HUES64 (cell line): ENCODE results near the gene UBE2H.
"Not testable (repeated sequence)": the region's sequence is repeated elsewhere in the genome, so short reads cannot be mapped to it uniquely, and the experiment has no call there.

Source experiments
- H3K27ac ChIP-seq: 2 replicates; pipeline ENCODE4 v1.7.0; 2013; ENCODE audit warnings: low read depth, low read length, inconsistent platforms
- H3K27me3 ChIP-seq: 2 replicates; pipeline ENCODE4 v1.6.1; 2013; ENCODE audit warnings: mild to moderate bottlenecking, low read length; ENCODE audit not compliant: insufficient read depth
- H3K36me3 ChIP-seq: 2 replicates; pipeline ENCODE4 v1.6.1; 2013; ENCODE audit warnings: mild to moderate bottlenecking, low read length; ENCODE audit not compliant: insufficient read depth
- H3K4me1 ChIP-seq: 2 replicates; pipeline ENCODE4 v1.6.1; 2013; ENCODE audit warnings: mild to moderate bottlenecking, low read length, moderate library complexity; ENCODE audit not compliant: insufficient read depth
- H3K4me3 ChIP-seq: 2 replicates; pipeline ENCODE4 v1.5.1; 2013; ENCODE audit warnings: mild to moderate bottlenecking, low read length, moderate library complexity
- H3K9ac ChIP-seq: 2 replicates; pipeline ENCODE4 v1.6.1; 2013; ENCODE audit warnings: mild to moderate bottlenecking, low read depth, low read length
- H3K9me3 ChIP-seq: 2 replicates; pipeline ENCODE4 v1.6.1; 2013; ENCODE audit warnings: low read depth, low read length; ENCODE audit not compliant: insufficient read depth
- WGBS: fragments of 150-250, 120-280 bp; methylation state at CpG from one replicate; pipeline ENCODE4 v1.1.7; 2013; ENCODE audit warnings: missing lambda C conversion rate; 5-methylcytosine and 5-hydroxymethylcytosine counted together

The UBE2H gene

DNA sequence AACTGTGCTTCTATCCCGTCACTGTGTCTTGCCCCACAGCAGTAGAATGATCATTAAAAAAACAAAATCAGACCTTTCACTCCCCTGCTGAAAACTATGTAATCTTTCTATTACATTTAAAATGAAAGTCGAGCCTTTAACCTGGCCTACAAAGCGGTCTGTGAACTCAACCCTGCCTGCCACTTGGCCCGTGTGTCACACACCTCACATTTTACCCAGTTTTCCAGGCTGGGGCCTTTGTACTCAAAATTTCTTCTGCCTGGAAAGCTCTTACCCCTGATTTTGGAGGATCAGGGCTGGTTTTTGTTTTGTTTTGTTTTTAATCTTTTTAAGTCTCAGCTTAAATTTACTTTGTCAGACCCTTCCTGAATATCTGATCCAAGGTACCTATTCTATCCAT is 82.1 kb downstream of the UBE2H start:
- Histone ChIP-seq H3K4me1 (peaks cover under 1% of the 10 kb centered on the region), H3K36me3 (peaks cover 30% of the 10 kb centered on the region; the same call in 1 of the 2 replicates), H3K9me3 (no peaks in the 10 kb centered on the region), H3K27ac (no peak overlapping the region), H3K4me3 (no peak overlapping the region), H3K9ac (no peak overlapping the region), H3K27me3 (no peaks in the 10 kb centered on the region)
- 96% methylated on average over 4 of the region's 4 CpGs for WGBS

DNA sequence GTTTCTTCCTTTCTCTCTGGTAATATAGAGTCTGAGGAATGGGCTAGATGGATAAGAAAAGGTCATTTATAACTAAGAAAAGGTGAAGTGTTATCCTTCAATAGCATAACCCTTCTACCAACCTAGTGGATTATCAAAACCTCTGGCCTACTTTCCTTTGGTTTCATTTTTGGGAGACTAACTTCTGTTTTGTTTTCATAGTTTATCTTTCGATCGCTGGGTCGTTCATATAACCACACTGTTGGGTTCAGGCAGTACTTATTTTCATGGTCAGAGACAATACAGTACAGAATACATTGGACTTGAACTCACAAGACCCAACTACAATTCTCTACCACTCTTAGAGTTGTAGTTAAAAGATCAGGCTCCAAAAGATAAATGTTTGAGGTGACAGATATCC is 86.5 kb downstream of the UBE2H start:
- Histone ChIP-seq H3K4me1 (peaks cover 14% of the 10 kb centered on the region), H3K4me3 (no peak overlapping the region), H3K27ac (no peak overlapping the region), H3K9me3 (no peaks in the 10 kb centered on the region), H3K36me3 (0 out of 2 replicates have a peak, but pooled peaks cover 13% of the 10 kb centered on the region), H3K27me3 (no peaks in the 10 kb centered on the region), H3K9ac (no peak overlapping the region)
- 95% methylated on average over 3 of the region's 3 CpGs for WGBS

DNA sequence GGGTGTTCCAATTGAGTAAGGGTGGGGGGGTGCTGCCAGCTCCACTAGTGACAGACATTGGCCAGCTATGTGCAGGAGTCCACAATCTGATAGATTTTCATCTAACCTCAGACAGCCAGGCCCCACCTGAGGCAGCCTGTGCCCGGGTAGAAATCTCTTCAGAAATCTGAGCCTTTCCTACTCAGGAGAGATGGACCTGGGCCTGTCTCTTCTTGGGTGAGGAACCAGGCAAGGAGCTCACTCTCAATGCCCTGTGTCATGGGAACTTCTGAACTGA is 86.9 kb downstream of the UBE2H start:
- Histone ChIP-seq H3K9me3 (no peaks in the 10 kb centered on the region), H3K27ac (no peak overlapping the region), H3K9ac (no peak overlapping the region), H3K4me3 (no peak overlapping the region), H3K27me3 (no peaks in the 10 kb centered on the region), H3K36me3 (0 out of 2 replicates have a peak, but pooled peaks cover 10% of the 10 kb centered on the region), H3K4me1 (peaks cover 14% of the 10 kb centered on the region)
- 87% methylated on average over 1 of the region's 1 CpG for WGBS

DNA sequence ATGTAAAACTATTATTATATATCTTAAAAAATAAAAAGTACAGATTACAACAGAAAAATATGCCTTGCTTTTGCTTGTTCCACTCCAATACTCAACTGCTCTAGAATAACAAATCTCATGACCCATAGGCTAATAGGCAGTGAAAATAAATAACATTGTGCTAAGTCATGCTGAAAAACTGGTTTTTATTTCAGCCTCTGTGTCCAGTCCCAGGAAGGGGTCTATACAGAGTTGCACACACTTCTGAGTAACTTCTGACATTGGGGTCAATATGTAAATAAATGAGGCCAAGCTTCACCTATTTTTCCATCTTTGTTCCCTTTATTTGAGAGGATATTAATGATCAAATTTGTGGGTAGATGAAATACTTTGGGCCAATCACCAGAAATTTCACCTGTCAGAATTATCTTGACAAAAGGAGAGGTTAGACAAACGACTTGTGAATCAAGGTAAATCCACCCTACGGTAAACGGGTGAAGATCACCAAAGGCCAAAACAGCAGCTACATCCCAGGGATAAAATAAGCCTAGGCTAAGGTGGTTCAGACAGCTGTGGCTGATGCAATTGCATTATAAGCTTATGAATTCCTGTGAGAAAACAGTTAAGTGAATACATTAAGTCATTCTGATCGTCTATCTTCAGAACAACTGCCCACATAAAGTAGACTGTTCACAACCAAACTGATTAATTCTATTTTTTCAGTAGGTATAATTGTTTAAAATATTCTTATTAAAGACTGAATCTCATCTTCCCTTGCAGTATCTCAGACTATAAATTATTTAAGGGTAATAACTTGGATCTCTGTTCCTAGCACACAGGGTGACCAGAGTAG is 87.5 kb downstream of the UBE2H start:
- Histone ChIP-seq H3K27me3 (no peaks in the 10 kb centered on the region), H3K27ac (0 out of 2 replicates have a peak overlapping the region, but pooled peaks have one; percentile 10), H3K9me3 (no peaks in the 10 kb centered on the region), H3K9ac (no peak overlapping the region), H3K4me3 (no peak overlapping the region), H3K4me1 (peaks cover 14% of the 10 kb centered on the region), H3K36me3 (0 out of 2 replicates have a peak, but pooled peaks cover 8% of the 10 kb centered on the region)
- 96% methylated on average over 3 of the region's 4 CpGs for WGBS

DNA sequence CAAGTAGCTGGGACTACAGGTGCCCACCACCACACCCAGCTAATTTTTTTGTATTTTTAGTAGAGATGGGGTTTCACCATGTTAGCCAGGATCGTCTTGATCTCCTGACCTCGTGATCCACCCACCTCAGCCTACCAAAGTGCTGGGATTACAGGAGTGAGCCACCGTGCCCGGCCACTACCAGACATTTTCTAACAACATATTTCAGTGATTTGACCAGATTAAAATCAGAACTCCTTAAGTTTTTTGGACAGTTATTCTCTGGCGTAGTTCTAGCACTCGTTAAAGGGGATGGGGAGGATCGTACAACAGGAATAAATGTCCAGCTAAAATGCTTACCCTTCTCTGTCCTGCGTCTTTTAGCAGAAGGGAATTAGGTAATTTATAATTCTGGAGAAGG is 88.1 kb downstream of the UBE2H start:
- not testable (repeated sequence) for H3K9me3 ChIP-seq, H3K27ac ChIP-seq, H3K4me3 ChIP-seq, H3K9ac ChIP-seq, H3K36me3 ChIP-seq, H3K27me3 ChIP-seq
- peaks cover 14% of the 10 kb centered on the region for H3K4me1 ChIP-seq
- WGBS: 97% methylated on average over 8 of the region's 8 CpGs

DNA sequence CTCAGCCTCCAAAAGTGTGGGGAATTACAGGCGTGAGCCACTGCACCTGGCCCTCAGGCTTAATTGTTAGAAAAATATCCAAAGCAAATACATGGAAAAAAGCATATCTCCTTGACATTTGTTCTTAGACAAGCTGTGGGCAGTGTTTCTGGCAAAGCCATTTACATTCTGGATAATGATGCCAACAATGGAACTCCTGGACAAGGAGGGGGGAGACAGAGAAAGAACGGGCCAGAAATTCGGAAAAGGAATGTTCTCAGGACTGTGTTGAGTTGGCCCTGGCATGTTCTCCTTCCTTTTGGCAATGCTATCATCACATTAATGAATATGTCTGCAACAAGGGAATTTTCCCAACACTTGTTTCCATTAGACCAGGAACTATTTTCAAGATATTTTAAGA is 88.7 kb downstream of the UBE2H start:
- H3K4me3 ChIP-seq: no peak overlapping the region
- H3K27me3 ChIP-seq: no peaks in the 10 kb centered on the region
- H3K27ac ChIP-seq: no peak overlapping the region
- peaks cover 14% of the 10 kb centered on the region for H3K4me1 ChIP-seq
- H3K9ac ChIP-seq: no peak overlapping the region
- H3K36me3 ChIP-seq: 0 out of 2 replicates have a peak, but pooled peaks cover 3% of the 10 kb centered on the region
- H3K9me3 ChIP-seq: no peaks in the 10 kb centered on the region
- WGBS: 92% methylated on average over 3 of the region's 3 CpGs

DNA sequence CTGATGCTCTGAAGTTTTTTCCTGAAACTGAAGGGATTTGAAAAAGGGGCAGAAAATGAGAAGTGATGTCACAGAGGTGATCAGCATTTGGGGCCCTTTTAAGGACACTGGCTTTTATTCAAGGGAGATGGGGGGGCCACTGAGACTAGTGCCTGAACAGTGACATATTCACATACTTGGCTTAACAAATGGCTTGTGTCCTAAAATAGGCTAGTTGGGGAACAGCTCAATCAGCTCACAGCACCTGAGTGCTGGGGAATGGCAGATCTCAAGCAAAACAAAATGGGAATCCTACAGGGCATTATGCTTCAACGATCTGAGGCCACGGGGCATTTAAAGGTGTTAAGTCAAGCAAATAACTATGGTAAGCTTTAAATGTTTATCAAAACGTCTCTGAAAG is 90.1 kb downstream of the UBE2H start:
- H3K4me1 ChIP-seq: peaks cover 14% of the 10 kb centered on the region
- H3K9me3 ChIP-seq: no peaks in the 10 kb centered on the region
- H3K9ac ChIP-seq: no peak overlapping the region
- no peaks in the 10 kb centered on the region for H3K27me3 ChIP-seq
- H3K36me3 ChIP-seq: 0 out of 2 replicates have a peak, but pooled peaks cover under 1% of the 10 kb centered on the region
- H3K27ac ChIP-seq: peak overlapping the region; percentile 4; the same call in 1 of the 2 replicates
- H3K4me3 ChIP-seq: no peak overlapping the region
- 51% methylated on average over 3 of the region's 3 CpGs for WGBS

DNA sequence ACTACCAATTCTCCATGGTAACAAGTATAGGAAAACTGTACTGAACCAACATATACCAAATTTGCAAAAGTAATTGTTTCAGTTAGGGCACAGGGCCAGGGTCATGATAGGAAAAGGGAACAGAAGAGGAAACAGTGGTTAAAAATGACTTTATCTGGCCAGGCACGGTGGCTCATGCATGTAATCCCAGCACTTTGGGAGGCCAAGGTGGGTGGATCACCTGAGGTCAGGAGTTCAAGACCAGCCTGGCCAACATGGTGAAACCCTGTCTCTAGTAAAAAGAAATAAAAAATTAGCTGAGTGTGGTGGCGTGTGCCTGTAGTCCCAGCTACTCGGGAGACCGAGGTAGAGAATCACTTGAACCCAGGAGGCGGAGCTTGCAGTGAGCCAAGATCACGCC is 92.0 kb downstream of the UBE2H start:
- H3K36me3 ChIP-seq, H3K27me3 ChIP-seq, H3K27ac ChIP-seq, H3K9ac ChIP-seq, H3K4me3 ChIP-seq, H3K9me3 ChIP-seq: not testable (repeated sequence)
- 95% methylated on average over 6 of the region's 6 CpGs for WGBS
- peaks cover 18% of the 10 kb centered on the region for H3K4me1 ChIP-seq

DNA sequence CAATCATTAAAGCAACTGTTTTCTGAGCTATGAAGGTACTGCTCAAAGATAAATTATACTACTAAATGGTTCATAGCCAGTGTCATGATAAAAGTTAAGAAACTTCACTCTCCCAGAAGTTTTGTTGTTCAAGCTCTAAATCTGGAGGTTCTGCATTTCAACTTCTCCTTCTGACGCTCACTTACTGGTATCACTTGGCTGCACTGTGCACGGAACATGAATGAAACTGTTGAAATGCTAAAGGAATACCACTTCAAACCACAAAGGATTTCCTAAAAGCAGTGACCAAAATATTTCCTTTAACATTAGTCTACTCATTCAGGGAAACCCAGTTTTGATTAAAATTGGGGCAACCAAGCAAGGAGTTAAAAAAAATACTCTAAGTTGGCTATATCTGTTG is 93.6 kb downstream of the UBE2H start:
- Histone ChIP-seq H3K27ac (no peak overlapping the region), H3K9me3 (no peaks in the 10 kb centered on the region), H3K9ac (no peak overlapping the region), H3K27me3 (no peaks in the 10 kb centered on the region), H3K4me3 (no peak overlapping the region), H3K4me1 (peaks cover 18% of the 10 kb centered on the region), H3K36me3 (peaks cover 12% of the 10 kb centered on the region)
- 90% methylated on average over 2 of the region's 2 CpGs for WGBS

DNA sequence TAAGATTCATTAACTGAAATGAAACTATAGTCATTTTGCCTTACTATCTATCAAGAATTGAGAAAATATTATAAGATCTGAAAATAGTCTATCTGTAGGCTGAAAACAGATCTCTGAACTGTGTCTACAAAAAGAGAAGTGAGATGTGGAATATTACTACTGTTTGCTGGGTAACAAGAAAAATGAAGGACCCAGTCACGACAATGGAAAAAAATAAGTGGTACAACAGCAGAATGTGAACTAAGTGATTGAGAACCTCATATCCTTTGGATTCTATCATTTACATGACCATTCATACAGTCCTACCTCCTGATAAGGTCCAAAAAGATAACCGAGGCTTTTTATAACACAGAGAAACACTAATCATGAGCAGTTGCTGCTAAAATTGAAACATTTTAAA is 94.3 kb downstream of the UBE2H start:
- Histone ChIP-seq H3K9me3 (no peaks in the 10 kb centered on the region), H3K9ac (no peak overlapping the region), H3K36me3 (peaks cover 12% of the 10 kb centered on the region), H3K4me1 (peaks cover 23% of the 10 kb centered on the region), H3K27ac (no peak overlapping the region), H3K27me3 (no peaks in the 10 kb centered on the region), H3K4me3 (no peak overlapping the region)
- 93% methylated on average over 2 of the region's 2 CpGs for WGBS

DNA sequence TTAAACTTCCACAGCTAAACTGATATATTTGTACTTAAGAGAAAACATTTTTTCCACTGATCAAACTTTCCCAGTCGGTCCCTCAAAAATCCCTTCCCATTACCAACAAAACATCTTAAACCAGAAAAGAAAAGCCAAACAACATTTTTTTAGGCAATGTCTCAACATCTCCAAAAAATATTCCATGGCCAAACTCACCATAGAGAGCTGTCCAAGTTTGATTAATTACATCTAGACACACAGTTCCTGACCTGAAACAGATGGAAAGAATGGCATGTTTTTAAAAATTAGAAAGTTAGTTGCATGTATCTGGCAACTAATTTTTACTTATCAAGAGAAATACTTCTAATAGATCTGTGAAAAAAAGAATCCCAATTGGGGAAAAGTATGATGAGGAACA is 95.4 kb downstream of the UBE2H start:
- Histone ChIP-seq H3K27me3 (no peaks in the 10 kb centered on the region), H3K9ac (no peak overlapping the region), H3K36me3 (peaks cover 12% of the 10 kb centered on the region), H3K4me1 (peaks cover 13% of the 10 kb centered on the region), H3K4me3 (no peak overlapping the region), H3K9me3 (no peaks in the 10 kb centered on the region), H3K27ac (no peak overlapping the region)
- 92% methylated on average over 1 of the region's 1 CpG for WGBS
